ENCODE results near the gene RFC3.

RFC3 gene

DNA sequence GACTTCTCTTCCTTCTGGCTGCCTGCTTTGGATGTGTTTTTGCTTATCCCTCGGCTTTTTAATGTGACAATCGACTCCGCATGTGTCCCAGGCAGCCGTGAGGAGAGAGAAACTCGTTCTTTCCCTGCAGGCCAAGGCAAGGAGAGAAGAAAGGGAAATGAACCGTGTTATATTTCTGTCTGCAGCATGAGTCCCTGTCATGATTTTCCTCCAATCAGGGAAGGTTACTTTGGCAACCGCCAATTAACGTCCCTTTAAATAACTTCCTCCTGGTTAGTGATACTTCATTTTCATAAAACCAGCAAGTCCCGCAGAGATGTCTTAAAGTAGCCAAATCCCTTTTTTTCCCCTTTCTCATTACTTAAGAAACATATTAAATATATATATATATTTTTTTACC lies 42.6 kb downstream of the RFC3 start:
- Histone ChIP-seq H3K4me3 (ENCODE audit: low read depth in 1 of 2, low read length in 1 of 2) (no peak overlapping the region), H3K36me3 (no peaks in the 10 kb centered on the region), H3K27ac (no peak overlapping the region), H3K27me3 (no peaks in the 10 kb centered on the region), H3K4me1 (ENCODE audit: control insufficient read depth in 1 of 2, insufficient read depth in 1 of 2, low read depth in 1 of 2, low read length in 1 of 2) (no peaks in the 10 kb centered on the region), H3K9me3 (no peaks in the 10 kb centered on the region)
- TF ChIP-seq CTCF (IDR thresholded peaks at IDR 0.05), result no peak

DNA sequence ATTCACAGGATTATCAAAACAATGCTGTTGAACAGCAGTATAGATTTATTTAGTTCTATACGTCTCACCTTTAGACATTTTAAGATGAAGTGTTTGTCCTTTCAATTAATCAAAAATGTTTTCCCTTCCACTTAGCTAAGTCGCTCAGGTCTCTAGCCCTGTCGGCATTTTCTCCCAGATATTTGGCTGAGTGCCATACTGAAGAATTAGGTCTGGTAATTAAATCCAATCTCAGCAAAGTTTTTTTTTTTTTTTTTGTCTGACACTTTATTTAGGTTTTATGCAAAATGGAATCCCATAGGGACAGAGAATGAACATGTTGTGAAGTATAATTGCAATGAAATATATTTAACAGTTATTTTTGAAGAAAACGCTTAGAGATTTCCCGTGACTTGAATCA lies 44.1 kb downstream of the RFC3 start:
- no peaks in the 10 kb centered on the region for H3K27me3 ChIP-seq
- TF ChIP-seq CTCF (IDR thresholded peaks at IDR 0.05), result no peak

GRCh38 chr13:33863188-33863789 lies 45.3 kb downstream of the RFC3 start:
- Histone ChIP-seq H3K36me3 (no peaks in the 10 kb centered on the region), H3K27ac (no peak overlapping the region), H3K4me3 (ENCODE audit: low read depth in 1 of 2, low read length in 1 of 2) (no peak overlapping the region), H3K27me3 (no peaks in the 10 kb centered on the region), H3K4me1 (ENCODE audit: control insufficient read depth in 1 of 2, insufficient read depth in 1 of 2, low read depth in 1 of 2, low read length in 1 of 2) (no peaks in the 10 kb centered on the region), H3K9me3 (no peaks in the 10 kb centered on the region)
- TF ChIP-seq CTCF (IDR thresholded peaks at IDR 0.05), result no peak

More for the DNA sequence above, 44.1 kb downstream of the RFC3 start:
- no peaks in the 10 kb centered on the region for H3K36me3 ChIP-seq
- no peak overlapping the region for H3K27ac ChIP-seq
- no peak overlapping the region for H3K4me3 ChIP-seq (ENCODE audit: low read depth in 1 of 2, low read length in 1 of 2)
- H3K9me3 ChIP-seq, result no peaks in the 10 kb centered on the region
- H3K4me1 ChIP-seq (ENCODE audit: control insufficient read depth in 1 of 2, insufficient read depth in 1 of 2, low read depth in 1 of 2, low read length in 1 of 2), result no peaks in the 10 kb centered on the region

- Histone ChIP-seq H3K36me3 (no peaks in the 10 kb centered on the region), H3K4me3 (ENCODE audit: low read depth in 1 of 2, low read length in 1 of 2) (no peak overlapping the region), H3K27me3 (no peaks in the 10 kb centered on the region), H3K27ac (no peak overlapping the region), H3K4me1 (ENCODE audit: control insufficient read depth in 1 of 2, insufficient read depth in 1 of 2, low read depth in 1 of 2, low read length in 1 of 2) (no peaks in the 10 kb centered on the region), H3K9me3 (no peaks in the 10 kb centered on the region)
- TF ChIP-seq CTCF (IDR thresholded peaks at IDR 0.05), result no peak
Observed at GRCh38 chr13:33865945-33866344, 48.0 kb downstream of the RFC3 start.

- Histone ChIP-seq H3K27me3 (no peaks in the 10 kb centered on the region), H3K27ac (no peak overlapping the region), H3K4me1 (ENCODE audit: control insufficient read depth in 1 of 2, insufficient read depth in 1 of 2, low read depth in 1 of 2, low read length in 1 of 2) (no peaks in the 10 kb centered on the region), H3K4me3 (ENCODE audit: low read depth in 1 of 2, low read length in 1 of 2) (no peak overlapping the region), H3K36me3 (no peaks in the 10 kb centered on the region), H3K9me3 (no peaks in the 10 kb centered on the region)
- TF ChIP-seq CTCF (IDR thresholded peaks at IDR 0.05), result no peak
Observed at GRCh38 chr13:33867472-33867871, 49.5 kb downstream of the RFC3 start.

All from neutrophil (primary cell).